HEK293 (cell line): ENCODE measurements around the gene HCFC1.

ENCODE experiments used
- CTCF ChIA-PET: fragments of 350-600 bp; formaldehyde crosslinking; extraction: SDS; loops from one replicate; lab custom pipeline; 2021; ENCODE audit warnings: antibody characterized with exemption; lab: Yijun Ruan, JAX
- POLR2A ChIA-PET: fragments of 300-600 bp; formaldehyde crosslinking; extraction: SDS; loops from one replicate; lab custom pipeline; 2020; ENCODE audit warnings: antibody characterized with exemption, inconsistent platforms; lab: Yijun Ruan, JAX
- H3K27ac ChIP-seq: fragments of 200-500 bp; sonication (Bioruptor generic); 2 replicates; pipeline ENCODE4 v1.5.1; 2014; ENCODE audit warnings: low read depth, low read length, control low read depth, inconsistent platforms; ENCODE audit errors: extremely low read depth
- H3K36me3 ChIP-seq, 2 experiments: fragments of 200-500 bp in 1 of 2; sonication (Bioruptor generic) in 1 of 2; 1 replicate in 1 of 2; 2 replicates in 1 of 2; pipeline ENCODE4 v1.5.1; 2014 to 2017; ENCODE audit warnings: inconsistent platforms in 2 of 2, low read length in 2 of 2; ENCODE audit not compliant: control insufficient read depth in 2 of 2, insufficient read depth in 1 of 2
- H3K4me1 ChIP-seq: fragments of 200-500 bp; sonication (Bioruptor generic); 2 replicates; pipeline ENCODE4 v1.5.1; 2014; ENCODE audit warnings: mild to moderate bottlenecking, low read length, inconsistent platforms; ENCODE audit not compliant: control insufficient read depth, insufficient read depth
- H3K4me3 ChIP-seq: 2 replicates; pipeline ENCODE4 v1.5.1; 2011; ENCODE audit warnings: low read depth, mild to moderate bottlenecking, control low read depth, low read length, moderate library complexity
- H3K9me3 ChIP-seq: fragments of 200-500 bp; sonication (Bioruptor generic); 2 replicates; pipeline ENCODE4 v1.5.1; 2014; ENCODE audit warnings: low read depth, low read length, inconsistent platforms; ENCODE audit not compliant: control insufficient read depth, insufficient read depth
- GFI1B ChIP-seq: fragments of 450-650 bp; formaldehyde crosslinking; IDR thresholded peaks from 2 replicates; pipeline ENCODE4 v1.5.1; 2016; ENCODE audit warnings: missing biosample characterization, missing genetic modification characterization
- HOXA7 ChIP-seq: sonication (generic); formaldehyde crosslinking; IDR thresholded peaks from 2 replicates; pipeline ENCODE4 v1.8.1; 2022; ENCODE audit warnings: missing genetic modification reagents, borderline replicate concordance
- HOXD13 ChIP-seq: sonication (generic); formaldehyde crosslinking; IDR thresholded peaks from 2 replicates; pipeline ENCODE4 v1.8.0; 2022; ENCODE audit warnings: missing genetic modification reagents, borderline replicate concordance
- KLF10 ChIP-seq: fragments of 450-650 bp; IDR thresholded peaks from 2 replicates; pipeline ENCODE4 v1.5.1; 2018; ENCODE audit warnings: missing biosample characterization, mild to moderate bottlenecking, missing genetic modification characterization
- KLF7 ChIP-seq: fragments of 450-650 bp; formaldehyde crosslinking; IDR thresholded peaks from 2 replicates; pipeline ENCODE4 v1.5.1; 2016; ENCODE audit warnings: missing biosample characterization, missing genetic modification characterization, borderline replicate concordance
- OSR2 ChIP-seq: fragments of 450-650 bp; formaldehyde crosslinking; IDR thresholded peaks from 2 replicates; pipeline ENCODE4 v1.5.1; 2016; ENCODE audit warnings: missing biosample characterization, missing genetic modification characterization
- SCRT2 ChIP-seq: fragments of 450-650 bp; formaldehyde crosslinking; IDR thresholded peaks from 2 replicates; pipeline ENCODE4 v1.5.1; 2016; ENCODE audit warnings: missing biosample characterization, missing genetic modification characterization
- WT1 ChIP-seq: fragments of 450-650 bp; formaldehyde crosslinking; IDR thresholded peaks from 2 replicates; pipeline ENCODE4 v1.5.1; 2016; ENCODE audit warnings: missing biosample characterization, missing genetic modification characterization
- ZBTB17 ChIP-seq: fragments of 450-650 bp; formaldehyde crosslinking; IDR thresholded peaks from 2 replicates; pipeline ENCODE4 v1.5.1; 2016; ENCODE audit warnings: missing biosample characterization, missing genetic modification characterization
- ZBTB21 ChIP-seq: fragments of 450-650 bp; formaldehyde crosslinking; IDR thresholded peaks from 2 replicates; pipeline ENCODE4 v1.5.1; 2017; ENCODE audit warnings: missing biosample characterization, missing genetic modification characterization
- ZBTB49 ChIP-seq: fragments of 450-650 bp; formaldehyde crosslinking; IDR thresholded peaks from 2 replicates; pipeline ENCODE4 v1.5.1; 2016; ENCODE audit warnings: missing biosample characterization, missing genetic modification characterization, low read depth
- ZNF121 ChIP-seq: fragments of 450-650 bp; formaldehyde crosslinking; IDR thresholded peaks from 2 replicates; pipeline ENCODE4 v1.5.1; 2016; ENCODE audit warnings: missing biosample characterization, missing genetic modification characterization
- ZNF202 ChIP-seq: fragments of 450-650 bp; formaldehyde crosslinking; IDR thresholded peaks from 2 replicates; pipeline ENCODE4 v1.5.1; 2016; ENCODE audit warnings: missing biosample characterization, missing genetic modification characterization, borderline replicate concordance
- ZNF214 ChIP-seq: fragments of 450-650 bp; formaldehyde crosslinking; IDR thresholded peaks from 2 replicates; pipeline ENCODE4 v1.5.1; 2017; ENCODE audit warnings: missing biosample characterization, mild to moderate bottlenecking, missing genetic modification characterization, borderline replicate concordance
- ZNF248 ChIP-seq: fragments of 450-650 bp; formaldehyde crosslinking; IDR thresholded peaks from 2 replicates; pipeline ENCODE4 v1.5.1; 2017; ENCODE audit warnings: missing biosample characterization, missing genetic modification characterization
- ZNF274 ChIP-seq, 2 experiments: fragments of 200-500 bp in 1 of 2; fragments of 450-650 bp in 1 of 2; sonication (Bioruptor generic) in 1 of 2; formaldehyde crosslinking in 1 of 2; IDR thresholded peaks; 2 replicates each; pipeline versions ENCODE4 v1.5.1 to v1.6.1; 2014 to 2016; ENCODE audit warnings: borderline replicate concordance in 1 of 2, inconsistent platforms in 1 of 2, low read length in 1 of 2, missing biosample characterization in 1 of 2, missing genetic modification characterization in 1 of 2
- ZNF501 ChIP-seq: fragments of 450-650 bp; formaldehyde crosslinking; IDR thresholded peaks from 2 replicates; pipeline ENCODE4 v1.5.1; 2016; ENCODE audit warnings: missing biosample characterization, missing genetic modification characterization
- ZNF514 ChIP-seq: fragments of 450-650 bp; formaldehyde crosslinking; IDR thresholded peaks from 2 replicates; pipeline ENCODE4 v1.5.1; 2016; ENCODE audit warnings: missing biosample characterization, missing genetic modification characterization
- ZNF558 ChIP-seq: fragments of 450-650 bp; formaldehyde crosslinking; IDR thresholded peaks from 2 replicates; pipeline ENCODE4 v1.5.1; 2016; ENCODE audit warnings: missing biosample characterization, missing genetic modification characterization
- ZNF560 ChIP-seq: fragments of 450-650 bp; formaldehyde crosslinking; IDR thresholded peaks from 2 replicates; pipeline ENCODE4 v1.5.1; 2017; ENCODE audit warnings: missing biosample characterization, missing genetic modification characterization, borderline replicate concordance
- ZNF596 ChIP-seq: fragments of 450-650 bp; IDR thresholded peaks from 2 replicates; pipeline ENCODE4 v1.5.0; 2018; ENCODE audit warnings: missing biosample characterization, mild to moderate bottlenecking, missing genetic modification characterization, moderate library complexity
- ZNF621 ChIP-seq: fragments of 450-650 bp; formaldehyde crosslinking; IDR thresholded peaks from 2 replicates; pipeline ENCODE4 v1.5.1; 2017; ENCODE audit warnings: missing biosample characterization, missing genetic modification characterization
- ZNF626 ChIP-seq: fragments of 450-650 bp; sonication (Bioruptor Pico); formaldehyde crosslinking; IDR thresholded peaks from 2 replicates; pipeline ENCODE4 v1.5.1; 2018; ENCODE audit warnings: missing biosample characterization, missing genetic modification characterization, inconsistent platforms
- ZNF670 ChIP-seq: fragments of 450-650 bp; formaldehyde crosslinking; IDR thresholded peaks from 2 replicates; pipeline ENCODE4 v1.5.1; 2016; ENCODE audit warnings: missing biosample characterization, missing genetic modification characterization, low read depth
- ZNF785 ChIP-seq: fragments of 450-650 bp; formaldehyde crosslinking; IDR thresholded peaks from 2 replicates; pipeline ENCODE4 v1.5.1; 2016; ENCODE audit warnings: missing biosample characterization, missing genetic modification characterization
- TF ChIP-seq, protein P1 (sequence below): sonication (generic); formaldehyde crosslinking; IDR thresholded peaks from 2 replicates; pipeline ENCODE4 v1.8.1; 2022; ENCODE audit warnings: mild to moderate bottlenecking, moderate library complexity, missing genetic modification reagents
- TF ChIP-seq, protein P2 (sequence below): fragments of 450-650 bp; formaldehyde crosslinking; IDR thresholded peaks from 2 replicates; pipeline ENCODE4 v1.5.1; 2016; ENCODE audit warnings: missing biosample characterization, missing genetic modification characterization
- TF ChIP-seq, protein P3 (sequence below): fragments of 450-650 bp; formaldehyde crosslinking; IDR thresholded peaks from 2 replicates; pipeline ENCODE4 v1.5.1; 2016; ENCODE audit warnings: missing biosample characterization, missing genetic modification characterization, borderline replicate concordance

HCFC1 gene

GRCh38 chrX:153971450-153972367, at the start of gene HCFC1:
TSS of gene HCFC1 (minus strand) at chrX:153971818. CDS start at chrX:153970840, 978 bp downstream.
- POLR2A ChIA-PET: interaction anchor here (0.6 to 4.6 kb wide), 23 partner anchors 9 to 519 kb away, joined by 3 to 67 read pairs (median 5); partner anchors contain the start of genes MECP2 and NAA10
- TF ChIP-seq KLF7 (tag by site-specific recombination) (peak; percentile 72; the same call in 1 of the 2 replicates), ZBTB17 (peak; percentile 88), ZBTB49 (no peak), HOXA7 (no peak), OSR2 (0 out of 2 replicates have a peak, but pooled peaks have one; percentile 20), ZNF785 (tag by site-specific recombination) (peak; percentile 30; the same call in 1 of the 2 replicates), ZNF670 (no peak), WT1 (tag by site-specific recombination) (no peak), HOXD13 (peak; percentile 39; the same call in 1 of the 2 replicates), ZNF214 (no peak), ZNF621 (tag by site-specific recombination) (no peak), GFI1B (tag by site-specific recombination) (no peak), ZNF558 (no peak), KLF10 (tag by site-specific recombination) (peak; percentile 97), SCRT2 (no peak), ZNF514 (no peak), ZNF202 (tag by site-specific recombination) (no peak), ZBTB21 (tag by site-specific recombination) (peak; percentile 74), ZNF501 (tag by site-specific recombination) (peak; percentile 71; the same call in 1 of the 2 replicates), ZNF274 (IDR thresholded peaks at IDR 0.05; ENCODE audit: low read length) (no peak), ZNF274 (tag by site-specific recombination; IDR thresholded peaks at IDR 0.05; ENCODE audit: borderline replicate concordance) (no peak), ZNF121 (tag by site-specific recombination) (peak; percentile 7; the same call in 1 of the 2 replicates), ZNF596 (peak; percentile 20; the same call in 1 of the 2 replicates), ZNF626 (tag by site-specific recombination) (no peak), ZNF248 (tag by site-specific recombination) (no peak), ZNF560 (tag by site-specific recombination) (no peak)
- TF ChIP-seq, protein P1, sequence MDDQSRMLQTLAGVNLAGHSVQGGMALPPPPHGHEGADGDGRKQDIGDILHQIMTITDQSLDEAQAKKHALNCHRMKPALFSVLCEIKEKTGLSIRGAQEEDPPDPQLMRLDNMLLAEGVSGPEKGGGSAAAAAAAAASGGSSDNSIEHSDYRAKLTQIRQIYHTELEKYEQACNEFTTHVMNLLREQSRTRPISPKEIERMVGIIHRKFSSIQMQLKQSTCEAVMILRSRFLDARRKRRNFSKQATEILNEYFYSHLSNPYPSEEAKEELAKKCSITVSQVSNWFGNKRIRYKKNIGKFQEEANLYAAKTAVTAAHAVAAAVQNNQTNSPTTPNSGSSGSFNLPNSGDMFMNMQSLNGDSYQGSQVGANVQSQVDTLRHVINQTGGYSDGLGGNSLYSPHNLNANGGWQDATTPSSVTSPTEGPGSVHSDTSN (CRISPR knock-in tag): 0 out of 2 replicates have a peak, but pooled peaks have one; percentile 2
- TF ChIP-seq, protein P2, sequence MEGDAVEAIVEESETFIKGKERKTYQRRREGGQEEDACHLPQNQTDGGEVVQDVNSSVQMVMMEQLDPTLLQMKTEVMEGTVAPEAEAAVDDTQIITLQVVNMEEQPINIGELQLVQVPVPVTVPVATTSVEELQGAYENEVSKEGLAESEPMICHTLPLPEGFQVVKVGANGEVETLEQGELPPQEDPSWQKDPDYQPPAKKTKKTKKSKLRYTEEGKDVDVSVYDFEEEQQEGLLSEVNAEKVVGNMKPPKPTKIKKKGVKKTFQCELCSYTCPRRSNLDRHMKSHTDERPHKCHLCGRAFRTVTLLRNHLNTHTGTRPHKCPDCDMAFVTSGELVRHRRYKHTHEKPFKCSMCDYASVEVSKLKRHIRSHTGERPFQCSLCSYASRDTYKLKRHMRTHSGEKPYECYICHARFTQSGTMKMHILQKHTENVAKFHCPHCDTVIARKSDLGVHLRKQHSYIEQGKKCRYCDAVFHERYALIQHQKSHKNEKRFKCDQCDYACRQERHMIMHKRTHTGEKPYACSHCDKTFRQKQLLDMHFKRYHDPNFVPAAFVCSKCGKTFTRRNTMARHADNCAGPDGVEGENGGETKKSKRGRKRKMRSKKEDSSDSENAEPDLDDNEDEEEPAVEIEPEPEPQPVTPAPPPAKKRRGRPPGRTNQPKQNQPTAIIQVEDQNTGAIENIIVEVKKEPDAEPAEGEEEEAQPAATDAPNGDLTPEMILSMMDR (tag by site-specific recombination): no peak; the same call in 1 of the 2 replicates
- TF ChIP-seq, protein P3, sequence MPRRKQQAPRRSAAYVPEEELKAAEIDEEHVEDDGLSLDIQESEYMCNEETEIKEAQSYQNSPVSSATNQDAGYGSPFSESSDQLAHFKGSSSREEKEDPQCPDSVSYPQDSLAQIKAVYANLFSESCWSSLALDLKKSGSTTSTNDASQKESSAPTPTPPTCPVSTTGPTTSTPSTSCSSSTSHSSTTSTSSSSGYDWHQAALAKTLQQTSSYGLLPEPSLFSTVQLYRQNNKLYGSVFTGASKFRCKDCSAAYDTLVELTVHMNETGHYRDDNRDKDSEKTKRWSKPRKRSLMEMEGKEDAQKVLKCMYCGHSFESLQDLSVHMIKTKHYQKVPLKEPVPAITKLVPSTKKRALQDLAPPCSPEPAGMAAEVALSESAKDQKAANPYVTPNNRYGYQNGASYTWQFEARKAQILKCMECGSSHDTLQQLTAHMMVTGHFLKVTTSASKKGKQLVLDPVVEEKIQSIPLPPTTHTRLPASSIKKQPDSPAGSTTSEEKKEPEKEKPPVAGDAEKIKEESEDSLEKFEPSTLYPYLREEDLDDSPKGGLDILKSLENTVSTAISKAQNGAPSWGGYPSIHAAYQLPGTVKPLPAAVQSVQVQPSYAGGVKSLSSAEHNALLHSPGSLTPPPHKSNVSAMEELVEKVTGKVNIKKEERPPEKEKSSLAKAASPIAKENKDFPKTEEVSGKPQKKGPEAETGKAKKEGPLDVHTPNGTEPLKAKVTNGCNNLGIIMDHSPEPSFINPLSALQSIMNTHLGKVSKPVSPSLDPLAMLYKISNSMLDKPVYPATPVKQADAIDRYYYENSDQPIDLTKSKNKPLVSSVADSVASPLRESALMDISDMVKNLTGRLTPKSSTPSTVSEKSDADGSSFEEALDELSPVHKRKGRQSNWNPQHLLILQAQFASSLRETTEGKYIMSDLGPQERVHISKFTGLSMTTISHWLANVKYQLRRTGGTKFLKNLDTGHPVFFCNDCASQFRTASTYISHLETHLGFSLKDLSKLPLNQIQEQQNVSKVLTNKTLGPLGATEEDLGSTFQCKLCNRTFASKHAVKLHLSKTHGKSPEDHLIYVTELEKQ (tag by site-specific recombination): no peak

More at GRCh38 chrX:153971450-153972367, at the start of gene HCFC1:
- peaks cover 10% of the 10 kb centered on the region for H3K4me1 ChIP-seq
- peak within 1 kb of the TSS; percentile 95 for H3K4me3 ChIP-seq
- H3K27ac ChIP-seq: peak within 1 kb of the TSS; percentile 99
- H3K36me3 ChIP-seq: peaks cover 0 to 18% of the 10 kb centered on the region in 2 experiments; a peak in 1 of 3 replicates
- CTCF ChIA-PET: interaction anchor here (0.5 to 7.0 kb wide), 6 partner anchors 21 to 48 kb away, joined by 3 to 65 read pairs (median 8); no protein-coding TSS in a partner anchor
- no peaks in the 10 kb centered on the region for H3K9me3 ChIP-seq
